K562 (cell line): ENCODE measurements around the gene GOLGA8F. TPM values are rescaled to one million over a fixed set of nuclear protein-coding genes. Genes with fewer than 3 reads are reported as not detected.
"Not testable (repeated sequence)": the region's sequence is repeated elsewhere in the genome, so short reads cannot be mapped to it uniquely, and the experiment has no call there.

Source experiments
- ATAC-seq: fragments of 200-7000 bp; cut with Tn5 transposase; 3 replicates; pipeline ENCODE4 v1.9.1; 2020; ENCODE audit warnings: moderate library complexity
- BruUV-seq: library from RNA; stranded (reverse); fragments of 400-500 nt; replicated peaks from 2 replicates; lab custom pipeline; 2021; lab: Mats Ljungman, UMichigan
- CTCF ChIA-PET: fragments of 300-600 bp; formaldehyde crosslinking; extraction: SDS; loops from one replicate; lab custom pipeline; 2021; ENCODE audit warnings: low intra/inter-chr PET ratio; lab: Yijun Ruan, JAX
- POLR2A ChIA-PET: fragments of 300-600, 350-650 bp; sonication (Branson Sonifier 250); formaldehyde crosslinking; extraction: SDS; loops from one replicate; lab custom pipeline; 2021; ENCODE audit warnings: antibody characterized with exemption, inconsistent platforms; lab: Yijun Ruan, JAX
- DNase-seq, 4 experiments: peaks; one replicate each; pipeline versions ENCODE4 v3.0.0 to v3.0.0-alpha.2; 2011 to 2018; ENCODE audit warnings: low spot score in 3 of 4, mixed read lengths in 3 of 4; ENCODE audit errors: extremely low read depth in 1 of 4
- FAIRE-seq: peaks from 2 replicates; lab custom pipeline; 2011; peaks lifted over from hg19 to GRCh38; lab: Jason Lieb, UNC
- H2AFZ ChIP-seq: 2 replicates; pipeline ENCODE4 v1.6.0; 2011; ENCODE audit warnings: low read depth, low read length, control low read depth, inconsistent platforms
- H3K27ac ChIP-seq: fragments of 200-600 bp; 3 replicates; pipeline ENCODE4 v1.8.0; 2011; ENCODE audit warnings: low read depth, mild to moderate bottlenecking, control low read depth, inconsistent platforms, low read length, moderate library complexity, mixed read lengths; ENCODE audit errors: extremely low read depth
- H3K27me3 ChIP-seq, 2 experiments: fragments of 300-600 bp in 1 of 2; 2 replicates in 1 of 2; 3 replicates in 1 of 2; pipeline versions ENCODE4 v1.6.0 to v1.8.0; 2011; ENCODE audit warnings: inconsistent platforms in 2 of 2, low read length in 2 of 2, mild to moderate bottlenecking in 1 of 2, mixed read lengths in 1 of 2, moderate library complexity in 1 of 2; ENCODE audit not compliant: control insufficient read depth in 2 of 2, insufficient read depth in 2 of 2
- H3K36me3 ChIP-seq: fragments of 300-600 bp; 3 replicates; pipeline ENCODE4 v1.8.0; 2011; ENCODE audit warnings: mild to moderate bottlenecking, low read length, inconsistent platforms; ENCODE audit not compliant: control insufficient read depth, insufficient read depth
- H3K4me1 ChIP-seq, 2 experiments: fragments of 200-600 bp in 1 of 2; replicated peaks in 1 of 2; 2 replicates in 1 of 2; 3 replicates in 1 of 2; pipeline versions ENCODE4 v1.5.1 to v1.8.0; 2011; ENCODE audit warnings: inconsistent platforms in 2 of 2, low read length in 2 of 2, mild to moderate bottlenecking in 1 of 2, mixed read lengths in 1 of 2, moderate library complexity in 1 of 2; ENCODE audit not compliant: control insufficient read depth in 2 of 2, insufficient read depth in 2 of 2
- H3K4me2 ChIP-seq: 2 replicates; pipeline ENCODE4 v1.6.1; 2011; ENCODE audit warnings: low read length, control low read depth, inconsistent platforms, mixed read lengths; ENCODE audit not compliant: insufficient read depth
- H3K4me3 ChIP-seq: fragments of 200-600 bp; sonication (generic), shearing (Covaris generic); 2 replicates; pipeline ENCODE4 v1.5.1; 2016; ENCODE audit warnings: control low read depth, inconsistent platforms
- H3K79me2 ChIP-seq: fragments of 200-600 bp; 3 replicates; pipeline ENCODE4 v1.8.0; 2011; ENCODE audit warnings: low read length, inconsistent platforms; ENCODE audit not compliant: control insufficient read depth, insufficient read depth
- H3K9ac ChIP-seq, 2 experiments: 2 replicates each; pipeline versions ENCODE4 v1.6.0 to v1.6.1; 2011; ENCODE audit warnings: low read depth in 2 of 2, low read length in 2 of 2, control low read depth in 1 of 2, inconsistent platforms in 1 of 2, mild to moderate bottlenecking in 1 of 2, mixed read lengths in 1 of 2; ENCODE audit not compliant: insufficient read depth in 1 of 2
- H3K9me1 ChIP-seq: one replicate; pipeline ENCODE4 v1.6.0; 2011; ENCODE audit warnings: inconsistent platforms, mild to moderate bottlenecking, low read length, moderate library complexity; ENCODE audit not compliant: control insufficient read depth, insufficient read depth
- H3K9me3 ChIP-seq: replicated peaks from 2 replicates; pipeline ENCODE4 v1.5.1; 2011; ENCODE audit warnings: low read depth, low read length, inconsistent platforms; ENCODE audit not compliant: control insufficient read depth, insufficient read depth
- H4K20me1 ChIP-seq: replicated peaks from 2 replicates; pipeline ENCODE4 v1.6.1; 2011; ENCODE audit warnings: low read length, inconsistent platforms, mixed read lengths; ENCODE audit not compliant: control insufficient read depth, insufficient read depth
- WGBS: fragments of 100-300 bp; shearing (Covaris generic); methylation state at CpG from one replicate; pipeline ENCODE4 v1.1.6; 2016; ENCODE audit warnings: low coverage, mixed read lengths; ENCODE audit not compliant: insufficient coverage; ENCODE audit errors: missing lambda C conversion rate; 5-methylcytosine and 5-hydroxymethylcytosine counted together
- in situ Hi-C: fragments of 300-500 bp; cut with MboI; formaldehyde crosslinking; loops from 4 replicates; pipeline ENCODE4 v1.15.0; 2018; ENCODE audit warnings: inconsistent platforms, mixed read lengths
- intact Hi-C: fragments of 100-400 bp; cut with micrococcal nuclease; formaldehyde crosslinking; loops from 2 replicates; pipeline ENCODE4 v1.14.2; 2022
- polyA plus RNA-seq, 8 experiments: library from polyadenylated mRNA; depleted of rRNA in 4 of 8; stranded (reverse) in 5 of 8; unstranded in 3 of 8; fragments of >200 nt; fragmentation: Nextera tagmentation in 2 of 8; fragmentation: Illumina TruSeq in 1 of 8; extraction: Ambion mirVana in 2 of 8; extraction: Trizol in 1 of 8; gene quantifications; 2 replicates each; pipeline versions ENCODE4 v1.2.1 to v1.2.3, GENCODE V29; 2011 to 2014; ENCODE audit warnings: inconsistent platforms in 1 of 8, missing spikeins in 1 of 8
- total RNA-seq, 7 experiments: library from RNA; depleted of rRNA in 6 of 7; stranded (reverse); fragments of >200 nt in 6 of 7; fragmentation: Illumina TruSeq in 2 of 7; extraction: Trizol in 2 of 7; gene quantifications; 2 replicates each; pipeline versions ENCODE4 v1.2.1 to v1.2.3, GENCODE V29; 2011 to 2021; ENCODE audit warnings: low replicate concordance in 1 of 7

Gene GOLGA8F
- total and polyA plus RNA-seq, 9 of the 15 experiments (the other 6 are each of a cell fraction or from before 2014, with no cell fraction given), result 0.04 to 0.06 TPM; not detected in 7

GRCh38 chr15:28380053-28380452, 1.6 kb downstream of the GOLGA8F start:
- 20% methylated on average over 1 of the region's 3 CpGs for WGBS
- POLR2A ChIA-PET, H3K79me2 ChIP-seq, intact Hi-C loops, BruUV-seq, H4K20me1 ChIP-seq, H3K9me3 ChIP-seq, ATAC-seq, FAIRE-seq, H3K36me3 ChIP-seq, H3K9me1 ChIP-seq, H3K27ac ChIP-seq, H3K4me3 ChIP-seq, DNase-seq, H3K4me1 ChIP-seq, CTCF ChIA-PET, H3K4me2 ChIP-seq, in situ Hi-C loops, H2AFZ ChIP-seq, H3K9ac ChIP-seq, H3K27me3 ChIP-seq: not testable (repeated sequence)

GRCh38 chr15:28396022-28396421, 17.6 kb downstream of the GOLGA8F start:
- CTCF ChIA-PET, POLR2A ChIA-PET, H3K9ac ChIP-seq, H2AFZ ChIP-seq, H4K20me1 ChIP-seq, H3K9me3 ChIP-seq, H3K4me1 ChIP-seq, H3K4me3 ChIP-seq, BruUV-seq, DNase-seq, H3K27me3 ChIP-seq, in situ Hi-C loops, H3K9me1 ChIP-seq, intact Hi-C loops, FAIRE-seq, H3K79me2 ChIP-seq, H3K27ac ChIP-seq, H3K4me2 ChIP-seq, H3K36me3 ChIP-seq: not testable (repeated sequence)
- WGBS, result no CpG with 5 or more reads among the region's 11 CpGs
- peak; percentile 88 for ATAC-seq

- H3K4me3 ChIP-seq, H4K20me1 ChIP-seq, H3K9me3 ChIP-seq, H3K27me3 ChIP-seq, DNase-seq, H3K9me1 ChIP-seq, H3K9ac ChIP-seq, intact Hi-C loops, H3K79me2 ChIP-seq, H3K27ac ChIP-seq, H3K4me2 ChIP-seq, POLR2A ChIA-PET, FAIRE-seq, H2AFZ ChIP-seq, BruUV-seq, H3K4me1 ChIP-seq, CTCF ChIA-PET, H3K36me3 ChIP-seq: not testable (repeated sequence)
- in situ Hi-C loops, result loop anchor here (25.0 kb wide), 1 partner anchor 116 kb away; no protein-coding TSS in a partner anchor
- ATAC-seq, result peak; percentile 69
- WGBS, result no CpG with 5 or more reads among the region's 64 CpGs
These were observed 24.4 kb downstream of the GOLGA8F start for GRCh38 chr15:28402774-28403435.

GRCh38 chr15:28420470-28420869, 42.0 kb downstream of the GOLGA8F start:
- ATAC-seq, result peak; percentile 56; the same call in 2 of the 3 replicates
- BruUV-seq, H3K9me3 ChIP-seq, H3K27me3 ChIP-seq, H3K4me2 ChIP-seq, H3K9me1 ChIP-seq, FAIRE-seq, H3K4me1 ChIP-seq, H2AFZ ChIP-seq, H3K4me3 ChIP-seq, H3K9ac ChIP-seq, H3K27ac ChIP-seq, H3K79me2 ChIP-seq, H4K20me1 ChIP-seq, intact Hi-C loops, H3K36me3 ChIP-seq, POLR2A ChIA-PET, DNase-seq, CTCF ChIA-PET: not testable (repeated sequence)
- 35% methylated on average over 1 of the region's 3 CpGs for WGBS
- in situ Hi-C loops, result loop anchor here (25.0 kb wide), 1 partner anchor 133 kb away; no protein-coding TSS in a partner anchor
